ENCODE measurements around the gene PRRT1. TPM values are rescaled to one million over a fixed set of nuclear protein-coding genes. Genes with fewer than 3 reads are reported as not detected.

PRRT1 gene
- total RNA-seq, 1 donor from 2014 or later: 1.4 TPM

DNA sequence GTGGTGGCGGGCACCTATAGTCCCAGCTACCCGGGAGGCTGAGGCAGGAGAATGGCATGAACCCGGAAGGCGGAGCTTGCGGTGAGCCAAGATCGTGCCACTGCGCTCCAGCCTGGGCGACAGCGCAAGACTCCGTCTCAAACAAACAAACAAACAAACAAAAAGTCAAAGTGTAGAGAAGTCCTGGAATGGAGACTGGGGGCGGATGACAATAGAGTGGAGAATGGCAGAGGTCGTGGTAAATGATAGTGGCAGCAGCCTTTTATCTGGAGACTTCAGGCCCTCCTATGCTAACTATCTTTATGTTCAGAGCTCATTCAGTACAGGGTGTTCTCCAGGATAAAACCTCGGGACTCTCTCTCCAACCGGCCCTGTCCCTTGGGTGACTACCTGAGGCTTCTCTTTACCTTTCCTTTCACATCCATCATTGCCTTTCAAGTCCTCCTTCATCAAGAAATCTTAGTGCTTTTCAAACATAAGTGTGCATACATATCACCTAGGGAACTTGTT is 20.2 kb downstream of the PRRT1 start:
- H3K27ac ChIP-seq: no peak overlapping the region
- TF ChIP-seq, protein P1, sequence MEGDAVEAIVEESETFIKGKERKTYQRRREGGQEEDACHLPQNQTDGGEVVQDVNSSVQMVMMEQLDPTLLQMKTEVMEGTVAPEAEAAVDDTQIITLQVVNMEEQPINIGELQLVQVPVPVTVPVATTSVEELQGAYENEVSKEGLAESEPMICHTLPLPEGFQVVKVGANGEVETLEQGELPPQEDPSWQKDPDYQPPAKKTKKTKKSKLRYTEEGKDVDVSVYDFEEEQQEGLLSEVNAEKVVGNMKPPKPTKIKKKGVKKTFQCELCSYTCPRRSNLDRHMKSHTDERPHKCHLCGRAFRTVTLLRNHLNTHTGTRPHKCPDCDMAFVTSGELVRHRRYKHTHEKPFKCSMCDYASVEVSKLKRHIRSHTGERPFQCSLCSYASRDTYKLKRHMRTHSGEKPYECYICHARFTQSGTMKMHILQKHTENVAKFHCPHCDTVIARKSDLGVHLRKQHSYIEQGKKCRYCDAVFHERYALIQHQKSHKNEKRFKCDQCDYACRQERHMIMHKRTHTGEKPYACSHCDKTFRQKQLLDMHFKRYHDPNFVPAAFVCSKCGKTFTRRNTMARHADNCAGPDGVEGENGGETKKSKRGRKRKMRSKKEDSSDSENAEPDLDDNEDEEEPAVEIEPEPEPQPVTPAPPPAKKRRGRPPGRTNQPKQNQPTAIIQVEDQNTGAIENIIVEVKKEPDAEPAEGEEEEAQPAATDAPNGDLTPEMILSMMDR (IDR thresholded peaks at IDR 0.05): no peak
- H3K36me3 ChIP-seq: peaks cover 0 to under 1% of the 10 kb centered on the region in 2 donors
- intact Hi-C loops (cut with DNase I): no loop called here
- DNase-seq (ENCODE audit: low spot score in 2 of 2): no peak
- no peak overlapping the region for H3K4me3 ChIP-seq
- H3K4me1 ChIP-seq: peaks cover 19 to 23% of the 10 kb centered on the region in 2 donors
- H3K9me3 ChIP-seq: no peaks in the 10 kb centered on the region
- no peaks in the 10 kb centered on the region for H3K27me3 ChIP-seq

DNA sequence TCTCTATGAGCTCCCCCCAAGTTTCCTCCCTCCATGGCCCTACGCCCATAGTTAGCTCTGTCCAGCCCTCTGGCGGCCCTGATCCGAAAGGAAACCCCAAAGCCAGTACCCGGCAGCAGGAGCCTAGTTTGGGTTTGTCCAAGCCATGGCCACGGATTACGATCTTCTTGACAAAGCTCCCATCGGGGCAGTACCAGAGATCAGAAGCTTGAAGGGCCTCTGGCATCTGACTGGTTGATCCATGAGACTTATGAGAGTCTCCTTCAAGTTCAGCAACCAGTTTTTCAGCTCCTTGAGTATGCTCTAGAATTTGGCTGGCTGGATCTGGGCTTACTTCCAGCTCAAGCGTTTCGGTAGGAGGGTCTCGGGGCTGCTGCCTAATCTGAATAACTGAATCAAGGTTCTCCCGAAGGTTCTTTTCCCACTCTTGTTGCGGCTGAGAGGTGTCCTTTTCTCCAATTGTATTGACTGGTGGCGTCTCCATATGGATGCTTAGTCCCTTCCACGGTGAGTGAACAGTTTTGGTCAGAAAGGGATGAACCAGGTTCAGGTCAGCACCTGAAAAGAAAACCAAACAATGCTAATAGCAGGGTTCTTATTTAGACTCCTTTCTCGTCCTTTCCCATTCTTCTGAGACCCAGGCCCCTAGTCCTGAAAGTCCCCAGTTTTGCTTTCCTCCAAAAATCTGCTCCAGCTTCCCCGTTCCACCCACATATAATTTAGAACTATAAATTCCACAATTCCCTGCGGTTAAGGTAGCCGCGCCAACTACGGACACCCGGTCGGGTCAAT is 22.2 kb downstream of the PRRT1 start:
- Histone ChIP-seq H3K9me3 (no peaks in the 10 kb centered on the region), H3K27ac (peak overlapping the region; percentile 72 to 92), H3K27me3 (no peaks in the 10 kb centered on the region), H3K36me3 (peaks cover 16 to 21% of the 10 kb centered on the region in 2 donors), H3K4me3 (peak overlapping the region; percentile 63 to 69), H3K4me1 (peaks cover 19 to 25% of the 10 kb centered on the region in 2 donors)
- TF ChIP-seq, protein P1 (IDR thresholded peaks at IDR 0.05): no peak
- intact Hi-C loops (cut with DNase I): loop anchor here (1.0 to 5.0 kb wide), 3 partner anchors 24 to 68 kb away; no protein-coding TSS in a partner anchor
- DNase-seq (ENCODE audit: low spot score in 2 of 2): no peak

DNA sequence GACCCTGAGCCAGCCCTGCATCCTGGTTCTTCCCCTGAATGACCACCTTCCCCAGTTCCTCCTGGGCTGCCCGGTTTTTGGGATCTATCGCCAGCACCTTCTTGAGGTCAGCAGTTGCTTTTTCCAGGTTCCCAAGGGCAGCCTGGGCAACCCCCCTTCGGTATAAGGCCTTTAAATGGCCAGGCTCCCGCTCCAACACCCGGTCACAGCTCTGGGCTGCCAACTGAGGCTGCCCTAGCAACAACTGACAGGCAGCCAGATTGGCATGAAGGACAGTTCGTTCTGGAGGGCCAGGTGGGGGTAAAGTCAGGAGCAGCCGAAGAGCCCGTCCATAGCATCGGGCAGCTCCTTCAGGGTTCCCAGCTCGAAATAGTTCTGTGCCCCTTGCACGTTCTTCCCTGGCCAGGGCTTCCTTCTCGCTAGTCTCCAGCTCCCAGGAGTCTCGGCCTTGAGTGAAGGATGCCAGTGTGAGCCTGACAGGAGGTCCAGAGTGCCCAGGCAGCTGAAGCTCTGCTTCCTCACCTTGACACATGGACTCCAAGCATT is 22.9 kb downstream of the PRRT1 start:
- Histone ChIP-seq H3K4me3 (peak overlapping the region; percentile 63 to 69), H3K9me3 (no peaks in the 10 kb centered on the region), H3K27ac (peak overlapping the region; percentile 72 to 92), H3K27me3 (no peaks in the 10 kb centered on the region), H3K4me1 (peaks cover 19 to 25% of the 10 kb centered on the region in 2 donors), H3K36me3 (peaks cover 20 to 26% of the 10 kb centered on the region in 2 donors)
- no peak for DNase-seq (ENCODE audit: low spot score in 2 of 2)
- intact Hi-C loops (cut with DNase I): loop anchor here (1.0 to 5.0 kb wide), 2 partner anchors 42 to 68 kb away; no protein-coding TSS in a partner anchor
- TF ChIP-seq, protein P1 (IDR thresholded peaks at IDR 0.05): no peak

DNA sequence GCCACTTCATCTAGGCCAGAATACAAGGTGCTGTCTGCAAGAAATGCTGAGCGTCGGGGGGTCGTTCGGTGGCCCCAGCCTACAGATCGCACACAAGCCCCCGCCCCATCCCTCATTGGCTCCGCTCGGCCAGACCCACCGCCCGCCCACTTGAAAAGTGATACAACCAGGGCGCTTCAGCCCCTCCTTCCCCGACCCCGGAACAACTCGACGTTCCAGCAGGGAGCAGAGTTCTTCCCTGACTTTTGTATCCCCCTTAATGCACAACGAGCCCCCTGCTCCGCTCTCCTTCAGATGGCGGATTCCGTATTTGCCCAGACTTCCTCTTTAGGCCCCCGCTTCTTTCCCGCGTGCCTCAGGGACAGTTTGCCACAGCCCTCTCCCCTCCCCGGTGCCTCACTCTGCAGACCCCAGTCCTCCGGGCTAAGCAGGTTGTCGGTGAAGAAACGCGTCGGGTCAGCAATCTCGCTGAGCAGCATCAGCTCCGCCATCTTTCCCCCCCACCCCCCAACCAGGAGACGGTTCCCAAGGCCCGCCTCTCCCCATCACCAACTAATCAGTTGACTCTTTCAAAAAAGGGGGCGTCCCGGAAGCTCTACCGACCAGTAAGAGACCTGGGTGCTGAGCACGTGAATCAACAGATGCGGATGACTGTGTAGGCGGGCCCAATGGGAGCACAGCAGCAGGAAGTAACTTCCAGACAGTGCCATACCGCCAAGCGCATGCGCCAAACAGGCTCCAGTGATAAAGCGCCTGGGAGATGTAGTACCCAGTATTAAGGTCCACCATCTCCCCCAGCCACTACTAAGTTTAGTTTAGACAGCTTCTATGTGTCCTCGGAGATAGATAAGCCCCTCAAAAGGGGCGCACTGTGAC is 23.8 kb downstream of the PRRT1 start, which contains the start of gene ATF6B:
Gene ATF6B, minus strand, starts transcription at position 530 of the 876 bp plus-strand sequence. Its CDS starts 39 bp downstream, at position 491.
- H3K4me1 ChIP-seq: peaks cover 19 to 25% of the 10 kb centered on the region in 2 donors
- peaks cover 26 to 28% of the 10 kb centered on the region in 2 donors for H3K36me3 ChIP-seq
- DNase-seq (ENCODE audit: low spot score in 2 of 2): peak; percentile 99 to 100
- H3K27me3 ChIP-seq: no peaks in the 10 kb centered on the region
- H3K9me3 ChIP-seq: no peaks in the 10 kb centered on the region
- TF ChIP-seq, protein P1 (IDR thresholded peaks at IDR 0.05): no peak
- intact Hi-C loops (cut with DNase I): loop anchor here (1.0 to 5.0 kb wide), 2 partner anchors 41 to 69 kb away; no protein-coding TSS in a partner anchor
- H3K27ac ChIP-seq: peak within 1 kb of the TSS; percentile 89 to 92
- peak within 1 kb of the TSS; percentile 87 to 93 for H3K4me3 ChIP-seq

DNA sequence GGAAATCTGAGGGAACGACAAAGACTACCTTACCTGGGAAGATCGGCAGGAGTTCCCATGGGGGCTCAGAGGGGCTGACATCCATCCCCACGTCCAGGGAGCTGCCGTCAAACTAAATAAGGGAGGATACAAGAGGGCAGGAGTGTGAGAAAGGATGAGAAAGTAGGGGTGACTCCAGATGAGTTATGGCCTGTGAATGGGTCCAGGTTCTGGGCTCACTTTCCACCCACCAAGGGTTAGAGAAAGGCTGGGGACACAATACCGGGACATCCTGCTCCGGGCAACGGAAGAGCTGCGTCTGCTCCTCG is 24.4 kb downstream of the PRRT1 start:
- Histone ChIP-seq H3K36me3 (peaks cover 28 to 30% of the 10 kb centered on the region in 2 donors), H3K4me3 (peak overlapping the region; percentile 87 to 93), H3K9me3 (no peaks in the 10 kb centered on the region), H3K27me3 (no peaks in the 10 kb centered on the region), H3K4me1 (peaks cover 19 to 25% of the 10 kb centered on the region in 2 donors), H3K27ac (peak overlapping the region; percentile 89)
- intact Hi-C loops (cut with DNase I): loop anchor here (5.0 kb wide), 1 partner anchor 70 kb away; no protein-coding TSS in a partner anchor
- TF ChIP-seq, protein P1 (IDR thresholded peaks at IDR 0.05): no peak
- DNase-seq (ENCODE audit: low spot score in 2 of 2): no peak
